HG02571 (cell line): Measurements from ENCODE around the gene LSM11.

ENCODE experiments used
- ATAC-seq: cut with Tn5 transposase; IDR thresholded peaks from one replicate; pipeline ENCODE4 v1.9.1; 2021; ENCODE audit warnings: mild to moderate bottlenecking, moderate library complexity; ENCODE audit not compliant: unreplicated experiment

The LSM11 gene

GRCh38 chr5:157766902-157767301 lies 23.4 kb downstream of the LSM11 start:
- no peak for ATAC-seq

- ATAC-seq = no peak
Observed at GRCh38 chr5:157767689-157768088, 24.2 kb downstream of the LSM11 start.

- ATAC-seq = no peak
Observed at GRCh38 chr5:157770665-157771064, 27.2 kb downstream of the LSM11 start.

GRCh38 chr5:157772127-157772526 lies 28.6 kb downstream of the LSM11 start:
- no peak for ATAC-seq

- ATAC-seq = no peak
Observed at GRCh38 chr5:157778121-157778805, 34.8 kb downstream of the LSM11 start.

GRCh38 chr5:157779221-157779620 lies 35.7 kb downstream of the LSM11 start:
- no peak for ATAC-seq

- no peak for ATAC-seq
Observed at GRCh38 chr5:157785801-157786200, 42.3 kb downstream of the LSM11 start.

GRCh38 chr5:157793301-157793700 lies 49.8 kb downstream of the LSM11 start:
- no peak for ATAC-seq

- no peak for ATAC-seq
Observed at GRCh38 chr5:157799578-157799977, 56.1 kb downstream of the LSM11 start.

- no peak for ATAC-seq
Observed at GRCh38 chr5:157800137-157800536, 56.6 kb downstream of the LSM11 start.

GRCh38 chr5:157802736-157803135 lies 59.2 kb downstream of the LSM11 start:
- ATAC-seq = no peak

- ATAC-seq = no peak
Observed at GRCh38 chr5:157808043-157808442, 64.5 kb downstream of the LSM11 start.
